Measurements from ENCODE around the gene MAP1B. TPM values are rescaled to one million over a fixed set of nuclear protein-coding genes. Genes with fewer than 3 reads are reported as not detected.

The MAP1B gene
- total RNA-seq: 40.8 and 82.4 TPM in 2 replicates
- 115 and 142 TPM in 2 replicates for polyA plus RNA-seq

DNA sequence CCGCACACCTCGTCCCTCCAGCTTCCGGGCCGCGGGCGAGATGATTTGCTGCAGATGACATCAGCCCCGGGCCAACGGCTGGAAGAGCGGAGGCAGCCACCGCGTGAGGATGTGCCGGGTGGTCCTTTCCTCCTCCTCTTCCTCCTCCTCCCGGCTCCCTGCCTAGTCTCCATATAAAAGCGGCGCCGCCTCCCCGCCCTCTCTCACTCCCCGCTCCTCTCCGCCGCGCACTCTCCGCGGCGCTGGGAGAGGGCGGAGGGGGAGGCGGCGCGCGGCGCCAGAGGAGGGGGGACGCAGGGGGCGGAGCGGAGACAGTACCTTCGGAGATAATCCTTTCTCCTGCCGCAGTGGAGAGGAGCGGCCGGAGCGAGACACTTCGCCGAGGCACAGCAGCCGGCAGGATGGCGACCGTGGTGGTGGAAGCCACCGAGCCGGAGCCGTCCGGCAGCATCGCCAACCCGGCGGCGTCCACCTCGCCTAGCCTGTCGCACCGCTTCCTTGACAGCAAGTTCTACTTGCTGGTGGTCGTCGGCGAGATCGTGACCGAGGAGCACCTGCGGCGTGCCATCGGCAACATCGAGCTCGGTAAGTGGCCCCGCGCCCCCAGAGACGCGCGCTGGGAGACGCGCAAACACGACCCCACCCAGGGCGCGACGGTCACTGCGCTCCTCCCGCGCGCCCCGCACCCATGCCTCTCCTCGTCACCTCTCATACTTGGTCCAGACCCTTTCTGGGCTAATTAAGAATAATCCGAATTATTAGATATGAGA, at the start of gene MAP1B:
Gene MAP1B (plus strand): TSS at position 345 of the 770 bp plus-strand sequence. CDS start 57 bp downstream, at position 402.
- peaks cover 35% of the 10 kb centered on the region for H3K79me2 ChIP-seq
- H3K27ac ChIP-seq: peak within 1 kb of the TSS; percentile 6
- peak within 1 kb of the TSS; percentile 91 for H3K4me2 ChIP-seq
- H3K4me3 ChIP-seq: peak within 1 kb of the TSS; percentile 51
- H3K36me3 ChIP-seq (replicated peaks; ENCODE audit: insufficient read depth, low read depth): no peaks in the 10 kb centered on the region
- H3K9me3 ChIP-seq (ENCODE audit: low read depth): no peaks in the 10 kb centered on the region
- TF ChIP-seq EZH2phosphoT487 (IDR thresholded peaks at IDR 0.05; ENCODE audit: low read depth, severe bottlenecking, unreplicated experiment) (no peak), EZH2 (IDR thresholded peaks at IDR 0.05; ENCODE audit: borderline replicate concordance) (peak; percentile 31)
- no peaks in the 10 kb centered on the region for H4K20me1 ChIP-seq (ENCODE audit: insufficient read depth, poor library complexity, severe bottlenecking)
- peaks cover 20% of the 10 kb centered on the region for H3K4me1 ChIP-seq (ENCODE audit: insufficient read depth)
- H3K9me2 ChIP-seq (replicated peaks; ENCODE audit: insufficient read depth): no peaks in the 10 kb centered on the region
- H3K27me3 ChIP-seq: peaks cover 4% of the 10 kb centered on the region
- 1% methylated on average over 46 of the region's 82 CpGs for WGBS (ENCODE audit: low lambda C conversion rate, missing lambda C conversion rate)
- DNase-seq (ENCODE audit: low spot score): peak; percentile 76
- peak within 1 kb of the TSS; percentile 12 for H2AFZ ChIP-seq

DNA sequence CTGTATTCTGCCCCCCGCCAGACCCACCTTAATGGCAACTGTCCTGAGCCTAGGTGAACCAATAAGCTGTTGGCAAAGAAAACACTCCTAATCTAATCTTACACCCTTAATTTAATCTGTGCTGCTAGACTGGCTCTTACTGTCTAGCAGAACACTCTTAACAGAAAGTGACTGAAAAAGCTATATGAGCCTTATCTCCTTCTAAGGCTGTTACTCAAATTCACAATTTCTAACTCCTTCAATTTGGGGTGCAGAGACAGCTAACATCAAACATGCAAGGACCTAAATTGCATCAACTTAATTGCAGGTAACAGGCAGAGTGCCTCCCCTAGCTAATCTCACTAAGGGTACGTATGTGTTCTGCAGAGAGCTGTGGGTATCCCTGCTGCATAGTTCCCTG, 49.5 kb upstream of the MAP1B start:
- Histone ChIP-seq H3K79me2 (no peaks in the 10 kb centered on the region), H3K4me2 (no peak overlapping the region), H3K4me1 (ENCODE audit: insufficient read depth) (no peaks in the 10 kb centered on the region), H3K27me3 (peaks cover 23% of the 10 kb centered on the region), H3K4me3 (no peak overlapping the region), H4K20me1 (ENCODE audit: insufficient read depth, poor library complexity, severe bottlenecking) (no peaks in the 10 kb centered on the region), H3K9me3 (ENCODE audit: low read depth) (no peaks in the 10 kb centered on the region), H2AFZ (no peak overlapping the region), H3K36me3 (replicated peaks; ENCODE audit: insufficient read depth, low read depth) (no peaks in the 10 kb centered on the region), H3K9me2 (replicated peaks; ENCODE audit: insufficient read depth) (no peaks in the 10 kb centered on the region), H3K27ac (no peak overlapping the region)
- 74% methylated on average over 2 of the region's 2 CpGs for WGBS (ENCODE audit: low lambda C conversion rate, missing lambda C conversion rate)
- DNase-seq (ENCODE audit: low spot score): no peak
- TF ChIP-seq, protein P1, sequence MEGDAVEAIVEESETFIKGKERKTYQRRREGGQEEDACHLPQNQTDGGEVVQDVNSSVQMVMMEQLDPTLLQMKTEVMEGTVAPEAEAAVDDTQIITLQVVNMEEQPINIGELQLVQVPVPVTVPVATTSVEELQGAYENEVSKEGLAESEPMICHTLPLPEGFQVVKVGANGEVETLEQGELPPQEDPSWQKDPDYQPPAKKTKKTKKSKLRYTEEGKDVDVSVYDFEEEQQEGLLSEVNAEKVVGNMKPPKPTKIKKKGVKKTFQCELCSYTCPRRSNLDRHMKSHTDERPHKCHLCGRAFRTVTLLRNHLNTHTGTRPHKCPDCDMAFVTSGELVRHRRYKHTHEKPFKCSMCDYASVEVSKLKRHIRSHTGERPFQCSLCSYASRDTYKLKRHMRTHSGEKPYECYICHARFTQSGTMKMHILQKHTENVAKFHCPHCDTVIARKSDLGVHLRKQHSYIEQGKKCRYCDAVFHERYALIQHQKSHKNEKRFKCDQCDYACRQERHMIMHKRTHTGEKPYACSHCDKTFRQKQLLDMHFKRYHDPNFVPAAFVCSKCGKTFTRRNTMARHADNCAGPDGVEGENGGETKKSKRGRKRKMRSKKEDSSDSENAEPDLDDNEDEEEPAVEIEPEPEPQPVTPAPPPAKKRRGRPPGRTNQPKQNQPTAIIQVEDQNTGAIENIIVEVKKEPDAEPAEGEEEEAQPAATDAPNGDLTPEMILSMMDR (IDR thresholded peaks at IDR 0.05; ENCODE audit: poor library complexity): no peak
- TF ChIP-seq EZH2 (IDR thresholded peaks at IDR 0.05; ENCODE audit: borderline replicate concordance) (no peak), EZH2phosphoT487 (IDR thresholded peaks at IDR 0.05; ENCODE audit: low read depth, severe bottlenecking, unreplicated experiment) (no peak)

DNA sequence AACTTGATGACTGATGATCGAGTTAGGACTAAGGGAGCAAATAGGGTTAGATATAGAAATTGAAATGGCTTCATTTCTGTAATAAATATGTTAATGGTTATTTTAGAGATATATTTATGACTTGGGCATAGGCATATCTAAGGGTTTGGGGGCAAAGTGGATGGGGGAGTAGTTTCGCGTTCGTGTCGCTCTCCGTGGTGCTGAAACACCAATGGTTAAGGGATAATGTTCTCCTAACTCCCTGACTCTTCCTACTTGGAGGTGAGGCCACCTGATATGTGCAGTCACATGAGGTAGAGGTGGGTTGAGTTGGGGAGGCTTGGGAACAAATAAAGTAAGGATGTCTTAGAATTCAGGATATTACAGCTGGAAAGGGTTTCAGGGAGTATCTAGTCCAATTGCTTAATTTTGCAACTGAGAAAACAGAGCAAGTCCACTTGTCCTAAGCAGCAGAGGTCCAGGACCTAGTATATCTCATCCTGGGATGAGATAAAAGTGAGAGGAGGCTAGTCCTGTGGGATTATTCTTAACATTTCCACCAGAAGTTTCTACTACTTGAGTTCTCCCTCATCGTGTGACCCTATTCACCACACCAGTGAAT, 44.0 kb upstream of the MAP1B start:
- Histone ChIP-seq H3K36me3 (replicated peaks; ENCODE audit: insufficient read depth, low read depth) (no peaks in the 10 kb centered on the region), H3K9me2 (replicated peaks; ENCODE audit: insufficient read depth) (no peaks in the 10 kb centered on the region), H3K9me3 (ENCODE audit: low read depth) (no peaks in the 10 kb centered on the region), H3K27ac (no peak overlapping the region), H2AFZ (no peak overlapping the region), H3K4me1 (ENCODE audit: insufficient read depth) (peaks cover 24% of the 10 kb centered on the region), H3K4me2 (no peak overlapping the region), H3K79me2 (no peaks in the 10 kb centered on the region), H4K20me1 (ENCODE audit: insufficient read depth, poor library complexity, severe bottlenecking) (no peaks in the 10 kb centered on the region), H3K4me3 (no peak overlapping the region), H3K27me3 (peaks cover 6% of the 10 kb centered on the region)
- peak; percentile 39 for DNase-seq (ENCODE audit: low spot score)
- WGBS (ENCODE audit: low lambda C conversion rate, missing lambda C conversion rate): 34% methylated on average over 7 of the region's 7 CpGs
- TF ChIP-seq EZH2 (IDR thresholded peaks at IDR 0.05; ENCODE audit: borderline replicate concordance): no peak
- TF ChIP-seq, protein P1 (IDR thresholded peaks at IDR 0.05; ENCODE audit: poor library complexity): no peak
- TF ChIP-seq EZH2phosphoT487 (IDR thresholded peaks at IDR 0.05; ENCODE audit: low read depth, severe bottlenecking, unreplicated experiment): no peak

All from hepatocyte (in vitro differentiated cells).